ENCODE measurements around the gene LRRK1. TPM values are rescaled to one million over a fixed set of nuclear protein-coding genes. Genes with fewer than 3 reads are reported as not detected.

Gene LRRK1
- total RNA-seq, 1 experiment from 2014 or later: 7.0 TPM

GRCh38 chr15:101064795-101065569, 145.8 kb downstream of the LRRK1 start:
- no TSS peak for BruUV-seq (replicated peaks)
- DNase-seq: no peak
- peaks cover 1% of the 10 kb centered on the region; the same call in 1 of the 2 replicates for H3K4me1 ChIP-seq (ENCODE audit: insufficient read depth, low read length)
- no peak overlapping the region for H3K27ac ChIP-seq (ENCODE audit: low read length)
- no peak overlapping the region for H3K4me2 ChIP-seq (ENCODE audit: low read length)
- ChIA-PET POLR2A (ENCODE audit: unreplicated experiment) (no interaction called here), CTCF (no interaction called here)
- no peak overlapping the region for H3K9ac ChIP-seq (ENCODE audit: low read length)
- TF ChIP-seq EZH2phosphoT487 (IDR thresholded peaks at IDR 0.05; ENCODE audit: borderline replicate concordance, low read length): no peak
- no peak for TF ChIP-seq EZH2 (IDR thresholded peaks at IDR 0.05; ENCODE audit: low read length, unreplicated experiment)
- intact Hi-C loops (cut with micrococcal nuclease): no loop called here
- H3K4me3 ChIP-seq (ENCODE audit: low read length): no peak overlapping the region
- H3K9me2 ChIP-seq (replicated peaks; ENCODE audit: low read length): no peaks in the 10 kb centered on the region
- no peaks in the 10 kb centered on the region for H3K79me2 ChIP-seq (ENCODE audit: low read length)
- H3F3A ChIP-seq (ENCODE audit: low read length, unreplicated experiment): no peaks in the 10 kb centered on the region
- no peak overlapping the region for H2AFZ ChIP-seq (ENCODE audit: low read length)
- no peak for ATAC-seq
- no peaks in the 10 kb centered on the region for H3K36me3 ChIP-seq (ENCODE audit: low read depth, low read length)
- H3K27me3 ChIP-seq (ENCODE audit: low read length): no peaks in the 10 kb centered on the region
- no peaks in the 10 kb centered on the region for H3K9me3 ChIP-seq (ENCODE audit: low read length)
- H4K20me1 ChIP-seq (ENCODE audit: low read length): no peaks in the 10 kb centered on the region

- H4K20me1 ChIP-seq (ENCODE audit: low read length): no peaks in the 10 kb centered on the region
- H3K4me3 ChIP-seq (ENCODE audit: low read length): no peak overlapping the region
- DNase-seq (no peak), ATAC-seq (no peak)
- H3F3A ChIP-seq (ENCODE audit: low read length, unreplicated experiment): no peaks in the 10 kb centered on the region
- H3K9ac ChIP-seq (ENCODE audit: low read length): no peak overlapping the region
- no peak overlapping the region for H3K27ac ChIP-seq (ENCODE audit: low read length)
- H3K9me2 ChIP-seq (replicated peaks; ENCODE audit: low read length): no peaks in the 10 kb centered on the region
- H3K4me1 ChIP-seq (ENCODE audit: insufficient read depth, low read length): peaks cover 9% of the 10 kb centered on the region
- H3K79me2 ChIP-seq (ENCODE audit: low read length): no peaks in the 10 kb centered on the region
- H3K27me3 ChIP-seq (ENCODE audit: low read length): no peaks in the 10 kb centered on the region
- no peaks in the 10 kb centered on the region for H3K36me3 ChIP-seq (ENCODE audit: low read depth, low read length)
- POLR2A ChIA-PET (ENCODE audit: unreplicated experiment): no interaction called here
- no TSS peak for BruUV-seq (replicated peaks)
- no peak overlapping the region for H3K4me2 ChIP-seq (ENCODE audit: low read length)
- intact Hi-C loops (cut with micrococcal nuclease): no loop called here
- TF ChIP-seq EZH2 (IDR thresholded peaks at IDR 0.05; ENCODE audit: low read length, unreplicated experiment) (no peak), EZH2phosphoT487 (IDR thresholded peaks at IDR 0.05; ENCODE audit: borderline replicate concordance, low read length) (no peak), CTCF (conservative IDR thresholded peaks at IDR 0.05; ENCODE audit: low read depth, low read length) (no peak)
- no peaks in the 10 kb centered on the region for H3K9me3 ChIP-seq (ENCODE audit: low read length)
- CTCF ChIA-PET: no interaction called here
- H2AFZ ChIP-seq (ENCODE audit: low read length): no peak overlapping the region
These were observed 146.5 kb downstream of the LRRK1 start for GRCh38 chr15:101065570-101066221.

- Histone ChIP-seq H3F3A (ENCODE audit: low read length, unreplicated experiment) (no peaks in the 10 kb centered on the region), H4K20me1 (ENCODE audit: low read length) (no peaks in the 10 kb centered on the region)
- BruUV-seq (replicated peaks): no TSS peak
These were observed 147.6 kb downstream of the LRRK1 start for GRCh38 chr15:101066501-101067408.

More at GRCh38 chr15:101066501-101067408, 147.6 kb downstream of the LRRK1 start:
- DNase-seq (no peak), ATAC-seq (no peak)
- intact Hi-C loops (cut with micrococcal nuclease): no loop called here
- Histone ChIP-seq H3K36me3 (ENCODE audit: low read depth, low read length) (no peaks in the 10 kb centered on the region), H3K79me2 (ENCODE audit: low read length) (no peaks in the 10 kb centered on the region), H3K27ac (ENCODE audit: low read length) (no peak overlapping the region), H3K9me3 (ENCODE audit: low read length) (no peaks in the 10 kb centered on the region), H3K27me3 (ENCODE audit: low read length) (no peaks in the 10 kb centered on the region), H3K4me2 (ENCODE audit: low read length) (no peak overlapping the region), H3K9ac (ENCODE audit: low read length) (no peak overlapping the region), H3K9me2 (replicated peaks; ENCODE audit: low read length) (no peaks in the 10 kb centered on the region), H3K4me3 (ENCODE audit: low read length) (no peak overlapping the region), H3K4me1 (ENCODE audit: insufficient read depth, low read length) (peaks cover 13% of the 10 kb centered on the region), H2AFZ (ENCODE audit: low read length) (no peak overlapping the region)
- ChIA-PET POLR2A (ENCODE audit: unreplicated experiment) (no interaction called here), CTCF (no interaction called here)
- TF ChIP-seq EZH2 (IDR thresholded peaks at IDR 0.05; ENCODE audit: low read length, unreplicated experiment): no peak
- no peak for TF ChIP-seq CTCF (conservative IDR thresholded peaks at IDR 0.05; ENCODE audit: low read depth, low read length)
- TF ChIP-seq EZH2phosphoT487 (IDR thresholded peaks at IDR 0.05; ENCODE audit: borderline replicate concordance, low read length): no peak
